Tibial artery (tissue), 4 donors: Measurements from ENCODE around the gene MSMB.
"Not testable (repeated sequence)": the region's sequence is repeated elsewhere in the genome, so short reads cannot be mapped to it uniquely, and the experiment has no call there.

ENCODE experiments used
- DNase-seq, 2 donors: peaks; one replicate each; pipeline ENCODE4 v3.0.0-alpha.2; 2019
- H3K27ac ChIP-seq, 2 donors: fragments of 200-600 bp; sonication (generic) in 1 of 2; 1 replicate in 1 of 2; 2 replicates in 1 of 2; pipeline ENCODE4 v1.5.1; 2018 to 2019; ENCODE audit warnings: mild to moderate bottlenecking in 1 of 2
- H3K27me3 ChIP-seq, 2 donors: fragments of 200-600 bp; sonication (generic) in 1 of 2; one replicate each; pipeline versions ENCODE4 v1.5.1 to v1.6.0; 2016 to 2019
- H3K36me3 ChIP-seq, 3 donors: fragments of 200-600 bp; sonication (generic) in 2 of 3; one replicate each; pipeline ENCODE4 v1.5.1; 2016 to 2019; ENCODE audit warnings: mild to moderate bottlenecking in 2 of 3
- H3K4me1 ChIP-seq, 4 donors: fragments of 200-600 bp; sonication (generic) in 2 of 4; 1 replicate in 3 of 4; 2 replicates in 1 of 4; pipeline ENCODE4 v1.5.1; 2016 to 2019
- H3K4me3 ChIP-seq, 2 donors: fragments of 200-600 bp; sonication (generic) in 1 of 2; 1 replicate in 1 of 2; 2 replicates in 1 of 2; pipeline ENCODE4 v1.5.1; 2018 to 2019; ENCODE audit warnings: mild to moderate bottlenecking in 2 of 2
- H3K9me3 ChIP-seq, 3 donors: fragments of 200-600 bp; sonication (generic) in 1 of 3; one replicate each; pipeline ENCODE4 v1.5.1; 2016 to 2019
- CTCF ChIP-seq, 2 experiments: fragments of 200-600 bp in 1 of 2; fragments of 450-650 bp in 1 of 2; IDR thresholded peaks; one replicate each; pipeline ENCODE4 v1.5.1; 2017 to 2019; ENCODE audit warnings: antibody characterized with exemption in 2 of 2, mild to moderate bottlenecking in 1 of 2, moderate library complexity in 1 of 2
- intact Hi-C: fragments of 100-400 bp; cut with DNase I; formaldehyde crosslinking; loops from one replicate; pipeline ENCODE4 v1.15.0; 2023; ENCODE audit warnings: low total_unique reads

Gene MSMB

GRCh38 chr10:46046261-46046660 is at the start of gene MSMB:
MSMB (minus strand) TSS chr10:46046269; CDS start chr10:46046237, 32 bp downstream.
- Histone ChIP-seq H3K9me3 (no peaks in the 10 kb centered on the region), H3K36me3 (no peaks in the 10 kb centered on the region), H3K4me1 (no peaks in the 10 kb centered on the region), H3K27ac (no peak within 1 kb of the TSS), H3K27me3 (no peaks in the 10 kb centered on the region), H3K4me3 (no peak within 1 kb of the TSS)
- intact Hi-C loops: no loop called here
- TF ChIP-seq CTCF (IDR thresholded peaks at IDR 0.05): no peak
- no peak for DNase-seq

GRCh38 chr10:46094931-46095750 is 49.1 kb upstream of the MSMB start:
- Histone ChIP-seq H3K9me3 (no peaks in the 10 kb centered on the region), H3K27me3 (peaks cover 0 to 6% of the 10 kb centered on the region in 2 donors), H3K4me1 (no peaks in the 10 kb centered on the region), H3K4me3 (no peak overlapping the region), H3K27ac (no peak overlapping the region), H3K36me3 (no peaks in the 10 kb centered on the region)
- no peak for DNase-seq
- TF ChIP-seq CTCF (IDR thresholded peaks at IDR 0.05): no peak
- intact Hi-C loops: no loop called here

GRCh38 chr10:46094197-46094500 is 48.1 kb upstream of the MSMB start:
- no peak for TF ChIP-seq CTCF (IDR thresholded peaks at IDR 0.05)
- Histone ChIP-seq H3K9me3 (no peaks in the 10 kb centered on the region), H3K27me3 (peaks cover 0 to 6% of the 10 kb centered on the region in 2 donors), H3K27ac (no peak overlapping the region), H3K36me3 (no peaks in the 10 kb centered on the region), H3K4me3 (no peak overlapping the region), H3K4me1 (no peaks in the 10 kb centered on the region)
- no peak for DNase-seq
- intact Hi-C loops: no loop called here

- H3K27ac ChIP-seq, H3K4me3 ChIP-seq, H3K27me3 ChIP-seq, DNase-seq, H3K36me3 ChIP-seq, H3K4me1 ChIP-seq, H3K9me3 ChIP-seq, intact Hi-C loops: not testable (repeated sequence)
Observed at GRCh38 chr10:46093316-46094196, 47.5 kb upstream of the MSMB start.

- no peak for TF ChIP-seq CTCF (IDR thresholded peaks at IDR 0.05)
- DNase-seq: no peak
- H3K36me3 ChIP-seq: no peaks in the 10 kb centered on the region
- peaks cover 0 to 6% of the 10 kb centered on the region in 2 donors for H3K27me3 ChIP-seq
- no peaks in the 10 kb centered on the region for H3K9me3 ChIP-seq
- H3K4me3 ChIP-seq: no peak overlapping the region
- no peaks in the 10 kb centered on the region for H3K4me1 ChIP-seq
- H3K27ac ChIP-seq: no peak overlapping the region
- intact Hi-C loops: no loop called here
Observed at GRCh38 chr10:46092524-46093081, 46.5 kb upstream of the MSMB start.
